ENCODE measurements around the gene NUP43. TPM values are rescaled to one million over a fixed set of nuclear protein-coding genes. Genes with fewer than 3 reads are reported as not detected.

NUP43 gene
- total and polyA plus RNA-seq, 2 of the 13 experiments (the other 11 are each of a cell fraction or from before 2014, with no cell fraction given): 38.9 to 85.1 TPM

GRCh38 chr6:149717588-149718458 lies 28.5 kb downstream of the NUP43 start, which contains the start of gene LATS1 (continued):
- TF ChIP-seq ZBTB46 (CRISPR knock-in tag; IDR thresholded peaks at IDR 0.05; ENCODE audit: borderline replicate concordance): peak; percentile 93
- TF ChIP-seq TSC22D2 (CRISPR knock-in tag; IDR thresholded peaks at IDR 0.05; ENCODE audit: borderline replicate concordance): peak; percentile 31
- peak; percentile 88 for TF ChIP-seq ZNF788 (CRISPR knock-in tag; IDR thresholded peaks at IDR 0.05; ENCODE audit: borderline replicate concordance)
- peak; percentile 95; the same call in 1 of the 2 replicates for TF ChIP-seq NFKB2 (CRISPR knock-in tag; IDR thresholded peaks at IDR 0.05; ENCODE audit: borderline replicate concordance)
- peak; percentile 24; the same call in 1 of the 2 replicates for TF ChIP-seq KDM6A (CRISPR knock-in tag; IDR thresholded peaks at IDR 0.05; ENCODE audit: low read depth)
- peak; percentile 55; the same call in 1 of the 2 replicates for TF ChIP-seq MYNN (CRISPR knock-in tag; IDR thresholded peaks at IDR 0.05; ENCODE audit: low read depth)
- TF ChIP-seq NFATC3 (CRISPR knock-in tag; IDR thresholded peaks at IDR 0.05): peak; percentile 54; the same call in 1 of the 2 replicates
- no peak for TF ChIP-seq ZNF282 (IDR thresholded peaks at IDR 0.05; ENCODE audit: partially characterized antibody)
- peak; percentile 97 for TF ChIP-seq ZNF274 (CRISPR knock-in tag; IDR thresholded peaks at IDR 0.05)
- TF ChIP-seq RCOR2 (CRISPR knock-in tag; IDR thresholded peaks at IDR 0.05): no peak; the same call in 1 of the 2 replicates
- TF ChIP-seq NR2F1 (CRISPR knock-in tag; IDR thresholded peaks at IDR 0.05): peak; percentile 34 to 57; a peak in 3 of 4 replicates
- TF ChIP-seq SIN3B (IDR thresholded peaks at IDR 0.05; ENCODE audit: low read length): peak; percentile 47; the same call in 1 of the 2 replicates
- TF ChIP-seq, protein P1, sequence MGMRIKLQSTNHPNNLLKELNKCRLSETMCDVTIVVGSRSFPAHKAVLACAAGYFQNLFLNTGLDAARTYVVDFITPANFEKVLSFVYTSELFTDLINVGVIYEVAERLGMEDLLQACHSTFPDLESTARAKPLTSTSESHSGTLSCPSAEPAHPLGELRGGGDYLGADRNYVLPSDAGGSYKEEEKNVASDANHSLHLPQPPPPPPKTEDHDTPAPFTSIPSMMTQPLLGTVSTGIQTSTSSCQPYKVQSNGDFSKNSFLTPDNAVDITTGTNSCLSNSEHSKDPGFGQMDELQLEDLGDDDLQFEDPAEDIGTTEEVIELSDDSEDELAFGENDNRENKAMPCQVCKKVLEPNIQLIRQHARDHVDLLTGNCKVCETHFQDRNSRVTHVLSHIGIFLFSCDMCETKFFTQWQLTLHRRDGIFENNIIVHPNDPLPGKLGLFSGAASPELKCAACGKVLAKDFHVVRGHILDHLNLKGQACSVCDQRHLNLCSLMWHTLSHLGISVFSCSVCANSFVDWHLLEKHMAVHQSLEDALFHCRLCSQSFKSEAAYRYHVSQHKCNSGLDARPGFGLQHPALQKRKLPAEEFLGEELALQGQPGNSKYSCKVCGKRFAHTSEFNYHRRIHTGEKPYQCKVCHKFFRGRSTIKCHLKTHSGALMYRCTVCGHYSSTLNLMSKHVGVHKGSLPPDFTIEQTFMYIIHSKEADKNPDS (CRISPR knock-in tag; IDR thresholded peaks at IDR 0.05): 0 out of 2 replicates have a peak, but pooled peaks have one; percentile 44
- TF ChIP-seq ASH2L (IDR thresholded peaks at IDR 0.05; ENCODE audit: insufficient read length, low read depth, low read length): peak; percentile 99
- peak; percentile 97 for TF ChIP-seq ZNF737 (CRISPR knock-in tag; IDR thresholded peaks at IDR 0.05; ENCODE audit: borderline replicate concordance)
- no peak for TF ChIP-seq SMARCE1 (IDR thresholded peaks at IDR 0.05; ENCODE audit: borderline replicate concordance)
- TF ChIP-seq POLR2G (IDR thresholded peaks at IDR 0.05; ENCODE audit: low read depth, low read length): peak; percentile 99
- TF ChIP-seq, protein P2, sequence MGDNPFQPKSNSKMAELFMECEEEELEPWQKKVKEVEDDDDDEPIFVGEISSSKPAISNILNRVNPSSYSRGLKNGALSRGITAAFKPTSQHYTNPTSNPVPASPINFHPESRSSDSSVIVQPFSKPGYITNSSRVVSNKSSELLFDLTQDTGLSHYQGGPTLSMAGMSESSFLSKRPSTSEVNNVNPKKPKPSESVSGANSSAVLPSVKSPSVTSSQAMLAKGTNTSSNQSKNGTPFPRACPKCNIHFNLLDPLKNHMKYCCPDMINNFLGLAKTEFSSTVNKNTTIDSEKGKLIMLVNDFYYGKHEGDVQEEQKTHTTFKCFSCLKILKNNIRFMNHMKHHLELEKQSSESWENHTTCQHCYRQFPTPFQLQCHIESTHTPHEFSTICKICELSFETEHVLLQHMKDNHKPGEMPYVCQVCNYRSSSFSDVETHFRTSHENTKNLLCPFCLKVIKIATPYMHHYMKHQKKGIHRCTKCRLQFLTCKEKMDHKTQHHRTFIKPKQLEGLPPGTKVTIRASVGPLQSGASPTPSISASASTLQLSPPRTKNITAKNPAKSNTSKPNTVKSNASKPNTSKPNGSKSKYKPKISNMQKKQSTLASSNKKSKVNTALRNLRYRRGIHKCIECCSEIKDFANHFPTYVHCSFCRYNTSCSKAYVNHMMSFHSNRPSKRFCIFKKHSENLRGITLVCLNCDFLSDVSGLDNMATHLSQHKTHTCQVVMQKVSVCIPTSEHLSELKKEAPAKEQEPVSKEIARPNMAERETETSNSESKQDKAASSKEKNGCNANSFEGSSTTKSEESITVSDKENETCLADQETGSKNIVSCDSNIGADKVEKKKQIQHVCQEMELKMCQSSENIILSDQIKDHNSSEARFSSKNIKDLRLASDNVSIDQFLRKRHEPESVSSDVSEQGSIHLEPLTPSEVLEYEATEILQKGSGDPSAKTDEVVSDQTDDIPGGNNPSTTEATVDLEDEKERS (CRISPR knock-in tag; IDR thresholded peaks at IDR 0.05): peak; percentile 87; the same call in 1 of the 2 replicates
- TF ChIP-seq ZBTB26 (CRISPR knock-in tag; IDR thresholded peaks at IDR 0.05; ENCODE audit: borderline replicate concordance): peak; percentile 84
- TF ChIP-seq TMF1 (CRISPR knock-in tag; IDR thresholded peaks at IDR 0.05; ENCODE audit: low read depth): peak; percentile 71

Measured in HepG2 (cell line).